HG03457 (cell line): ENCODE data around the gene NOM1.

Source experiments
- ATAC-seq: cut with Tn5 transposase; IDR thresholded peaks from one replicate; pipeline ENCODE4 v1.9.1; 2021; ENCODE audit warnings: moderate number of reproducible peaks; ENCODE audit not compliant: unreplicated experiment

NOM1 gene

DNA sequence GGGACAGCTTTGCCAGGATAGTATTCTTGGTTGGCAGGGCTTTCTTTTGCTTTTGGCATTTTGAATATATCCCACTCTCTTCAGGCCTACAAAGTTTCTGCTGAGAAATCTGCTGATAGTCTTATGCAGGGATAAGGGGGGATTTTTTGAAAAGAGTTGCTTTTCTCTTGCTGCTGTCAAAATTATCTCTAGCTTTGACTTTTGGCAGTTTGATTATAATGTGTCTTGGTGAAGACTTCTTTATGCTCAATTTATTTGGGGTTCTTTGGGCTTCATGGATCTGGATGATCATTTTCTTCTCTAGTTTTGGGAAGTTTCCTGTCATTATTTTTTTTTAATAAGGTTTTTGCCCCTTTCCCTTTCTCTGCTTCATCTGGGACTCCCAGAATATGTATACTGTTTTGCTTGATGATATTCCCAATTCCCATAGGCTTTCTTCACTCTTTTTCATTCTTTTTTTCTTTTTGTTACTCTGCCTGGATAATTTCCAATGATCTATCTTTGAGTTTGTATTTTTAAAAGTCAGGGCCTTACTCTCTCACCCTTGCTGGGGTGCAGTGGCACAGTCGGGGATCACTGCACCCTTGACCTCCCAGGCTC lies 29.6 kb downstream of the NOM1 start:
- no peak for ATAC-seq

DNA sequence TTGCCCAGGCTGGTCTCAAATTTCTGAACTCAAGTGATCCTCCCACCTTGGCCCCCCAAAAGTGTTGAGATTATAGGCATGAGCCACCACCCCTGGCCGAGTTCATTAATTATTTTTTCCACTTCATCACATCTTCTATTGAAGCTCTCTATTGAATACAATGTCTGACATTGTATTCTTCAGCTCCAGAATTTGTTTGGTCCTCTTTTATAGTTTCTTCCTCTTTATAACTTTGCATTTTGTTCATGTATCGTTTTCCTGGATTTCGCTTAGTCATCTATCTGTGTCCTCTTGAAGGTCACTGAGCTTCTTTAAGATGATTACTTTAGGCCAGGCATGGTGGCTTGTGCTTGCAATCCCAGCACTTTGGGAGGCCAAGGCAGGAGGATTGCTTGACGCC lies 30.2 kb downstream of the NOM1 start:
- ATAC-seq: no peak

DNA sequence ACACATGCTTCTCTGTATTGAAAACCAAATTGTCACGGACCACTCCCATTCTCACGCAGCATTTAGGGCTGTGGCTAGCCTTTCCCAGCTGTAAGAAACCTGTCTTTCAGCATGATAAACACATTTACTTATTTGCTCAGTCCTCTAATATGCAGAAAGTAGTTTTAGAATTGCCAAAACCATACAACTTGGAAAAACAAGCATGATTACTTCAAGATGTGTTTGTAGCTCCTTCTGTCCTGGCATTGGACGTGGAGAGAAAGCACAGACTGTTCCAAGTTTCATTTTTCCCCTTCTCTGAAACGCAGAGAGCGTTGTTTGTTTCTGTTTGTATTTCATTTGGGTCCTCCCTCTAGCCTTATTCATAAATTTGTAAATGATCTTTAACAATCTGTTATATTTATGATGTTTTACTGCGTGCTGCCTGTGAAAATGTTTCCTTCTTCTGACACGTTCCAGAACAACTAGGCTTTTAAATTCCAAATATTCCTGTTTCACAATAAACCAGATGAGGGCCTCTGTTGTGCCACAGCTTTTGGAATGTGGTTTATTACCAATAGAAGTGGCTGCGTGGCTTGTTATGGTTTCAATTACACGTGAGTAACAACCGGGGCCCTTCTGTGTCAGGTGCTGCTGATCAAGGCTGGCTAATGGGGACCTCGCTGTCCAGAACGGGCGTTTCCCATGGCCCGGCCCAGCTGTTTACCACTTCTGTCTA lies 34.8 kb downstream of the NOM1 start:
- no peak for ATAC-seq

- no peak for ATAC-seq
These were observed 35.8 kb downstream of the NOM1 start for GRCh38 chr7:156985101-156985992.

DNA sequence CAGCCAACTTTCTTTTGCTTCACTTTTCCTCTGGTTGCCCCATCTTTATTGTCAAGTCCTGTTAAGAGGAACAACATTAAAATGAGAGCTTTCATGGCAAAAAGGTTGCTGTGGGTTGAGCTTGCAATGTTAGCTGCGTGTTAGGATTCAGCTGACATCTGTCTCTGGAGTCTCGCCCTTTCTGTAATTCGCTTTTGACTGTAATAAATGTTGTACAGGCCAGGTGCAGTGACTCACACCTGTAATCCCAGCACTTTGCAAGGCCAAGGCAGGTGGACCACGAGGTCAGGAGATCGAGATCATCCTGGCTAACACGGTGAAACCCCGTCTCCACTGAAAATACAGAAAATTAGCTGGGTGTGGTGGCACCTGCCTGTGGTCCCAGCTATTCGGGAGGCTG lies 36.9 kb downstream of the NOM1 start:
- ATAC-seq: no peak

DNA sequence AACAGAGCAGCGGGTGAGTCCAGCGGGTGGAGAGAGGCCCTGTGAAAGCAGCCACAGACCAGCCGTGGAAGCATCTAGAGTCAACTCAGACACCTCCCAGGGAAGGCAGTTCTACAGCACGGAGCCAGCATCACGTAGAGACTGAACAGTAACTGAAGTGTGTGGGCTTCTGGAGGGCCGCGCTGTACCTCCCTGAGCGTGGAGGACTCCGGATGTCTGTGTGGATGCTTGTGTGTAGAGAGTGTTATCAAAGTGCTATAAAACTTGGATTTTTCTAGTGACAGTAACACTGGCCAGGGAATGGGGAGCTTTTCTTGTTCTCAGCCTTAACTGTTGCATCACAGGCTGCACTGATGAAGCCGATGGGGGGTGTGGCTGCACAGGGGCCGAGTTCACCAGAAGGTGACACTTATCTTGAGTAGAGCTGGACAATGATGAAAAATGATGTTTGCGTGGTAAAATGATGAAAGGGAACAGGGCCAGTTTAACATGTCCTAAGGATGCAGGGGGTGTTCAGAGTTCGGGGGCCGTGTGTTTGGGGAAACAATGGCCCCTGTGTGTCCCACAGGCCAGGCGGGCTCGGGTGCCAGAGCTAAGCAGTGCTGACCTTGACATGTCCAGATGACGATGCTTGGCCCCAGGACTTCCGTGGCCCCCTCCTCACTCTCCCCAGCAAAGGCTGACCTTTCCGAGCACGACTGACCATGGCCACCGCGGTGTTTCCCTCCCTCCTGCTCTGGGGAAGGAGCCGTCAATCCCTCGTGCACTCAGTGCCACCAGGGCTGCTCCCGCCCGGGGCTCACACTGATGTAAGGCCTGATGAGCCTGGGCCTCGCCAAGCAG lies 39.1 kb downstream of the NOM1 start:
- ATAC-seq: no peak

DNA sequence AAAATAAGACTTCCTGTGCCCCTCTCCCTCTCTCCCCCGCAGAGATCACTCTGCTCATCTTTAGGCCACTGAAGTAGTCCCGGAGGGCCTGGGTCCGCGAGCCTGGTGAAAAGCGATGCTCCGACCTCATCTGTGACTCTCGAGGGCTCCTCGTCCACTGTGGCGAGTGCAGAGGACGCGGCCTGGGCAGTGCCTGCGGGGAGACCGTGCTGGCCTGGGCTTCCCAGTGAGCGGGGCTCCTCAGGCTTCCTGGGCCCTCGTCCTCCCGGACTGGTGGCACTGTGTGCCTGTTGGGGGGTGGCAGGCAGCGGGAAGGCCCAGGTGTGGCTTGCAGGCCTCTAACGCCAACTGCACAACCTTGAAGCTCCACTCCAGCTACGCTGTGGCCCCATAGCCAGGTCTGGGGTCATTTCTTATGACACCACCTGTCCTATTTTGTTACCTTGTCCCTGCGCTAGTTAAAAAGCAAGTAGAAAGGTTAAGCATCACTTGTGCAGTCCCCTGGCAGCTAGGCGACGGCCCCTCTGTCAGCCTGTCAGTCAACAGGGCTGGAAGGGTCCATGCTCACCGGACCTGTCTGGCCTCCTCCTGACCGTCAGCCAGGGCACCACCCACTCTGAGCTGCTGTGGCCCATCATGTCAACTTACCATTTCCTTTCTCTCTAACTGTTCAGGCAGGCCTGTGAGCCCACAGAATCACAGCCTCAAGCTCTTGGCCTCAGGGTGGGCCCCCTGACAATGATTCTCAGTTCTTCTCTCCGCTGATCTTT lies 40.4 kb downstream of the NOM1 start:
- no peak for ATAC-seq

DNA sequence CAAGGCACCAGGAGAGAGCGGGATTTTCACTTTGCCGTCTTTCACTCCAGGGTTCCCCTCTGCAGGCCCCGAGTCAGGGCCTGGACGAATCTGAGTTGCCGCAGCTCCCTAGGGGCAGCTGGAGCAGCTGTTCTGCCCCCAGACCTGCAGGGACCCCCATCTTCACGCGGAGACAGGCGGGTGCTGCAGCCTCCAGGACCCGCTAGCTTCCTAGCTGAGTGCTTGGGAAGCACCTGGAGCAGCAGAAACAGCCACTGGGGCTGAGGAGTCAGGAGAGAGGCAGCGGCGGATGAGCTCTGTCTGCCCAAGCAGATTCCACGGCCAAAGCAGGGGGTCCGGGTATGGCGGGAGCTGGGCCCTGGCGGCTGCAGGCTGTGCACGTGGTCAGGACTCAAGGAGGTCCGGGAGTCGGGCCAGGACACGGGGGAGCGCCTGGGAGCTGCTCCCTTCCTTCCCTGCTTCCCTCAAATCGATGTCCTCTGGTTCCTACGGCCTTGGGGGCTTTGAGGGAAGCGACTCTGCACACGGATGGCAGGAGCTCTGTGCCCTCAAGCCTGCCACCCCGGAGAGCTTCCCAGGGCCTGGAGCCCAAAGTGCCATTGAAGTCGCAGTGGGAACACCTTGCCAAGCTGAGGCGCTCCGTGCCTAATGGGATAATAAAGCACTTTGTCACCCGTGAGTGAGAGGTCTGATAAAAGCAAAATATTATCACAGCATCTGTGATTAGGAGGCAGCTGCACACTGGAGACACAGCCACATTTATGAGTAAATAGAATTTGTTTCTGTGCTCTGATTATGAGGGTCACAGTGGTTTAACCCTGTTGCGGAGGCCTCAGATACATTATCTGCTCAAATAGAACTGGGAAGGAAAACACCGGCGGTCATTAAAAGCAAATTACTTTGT lies 43.8 kb downstream of the NOM1 start:
- no peak for ATAC-seq

DNA sequence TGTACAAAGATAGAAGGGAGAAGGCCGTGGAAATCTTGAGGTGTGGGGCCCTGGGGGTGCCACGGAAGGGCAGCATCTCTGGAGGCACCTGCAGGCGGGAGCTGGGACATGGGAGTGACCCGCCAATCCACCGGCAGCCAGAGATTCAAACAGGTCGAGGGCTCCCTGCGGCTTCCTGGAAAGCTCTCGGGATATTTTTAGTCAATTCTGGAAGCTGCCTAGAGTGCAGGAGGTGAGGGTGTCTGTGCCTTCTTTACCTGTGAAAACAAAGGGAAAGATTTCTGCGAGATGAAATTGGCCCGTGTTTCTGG lies 44.4 kb downstream of the NOM1 start:
- no peak for ATAC-seq

DNA sequence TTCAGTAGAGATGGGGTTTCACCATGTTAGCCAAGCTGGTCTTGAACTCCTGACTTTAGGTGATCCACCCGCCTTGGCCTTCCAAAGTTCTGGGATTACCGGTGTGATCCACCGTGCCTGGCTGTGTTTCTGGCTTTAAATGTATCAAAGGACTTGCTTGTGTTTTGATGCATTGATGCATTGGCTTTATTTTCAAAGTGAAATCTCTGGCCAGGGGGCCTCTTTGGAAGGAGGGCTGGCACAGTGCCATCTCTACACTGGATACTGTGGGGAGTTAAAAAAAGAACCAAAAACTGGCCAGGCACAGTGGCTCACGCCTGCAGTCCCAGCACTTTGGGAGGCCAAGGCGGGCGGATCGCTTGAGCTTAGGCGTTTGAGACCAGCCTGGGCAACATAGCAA lies 44.9 kb downstream of the NOM1 start:
- no peak for ATAC-seq

DNA sequence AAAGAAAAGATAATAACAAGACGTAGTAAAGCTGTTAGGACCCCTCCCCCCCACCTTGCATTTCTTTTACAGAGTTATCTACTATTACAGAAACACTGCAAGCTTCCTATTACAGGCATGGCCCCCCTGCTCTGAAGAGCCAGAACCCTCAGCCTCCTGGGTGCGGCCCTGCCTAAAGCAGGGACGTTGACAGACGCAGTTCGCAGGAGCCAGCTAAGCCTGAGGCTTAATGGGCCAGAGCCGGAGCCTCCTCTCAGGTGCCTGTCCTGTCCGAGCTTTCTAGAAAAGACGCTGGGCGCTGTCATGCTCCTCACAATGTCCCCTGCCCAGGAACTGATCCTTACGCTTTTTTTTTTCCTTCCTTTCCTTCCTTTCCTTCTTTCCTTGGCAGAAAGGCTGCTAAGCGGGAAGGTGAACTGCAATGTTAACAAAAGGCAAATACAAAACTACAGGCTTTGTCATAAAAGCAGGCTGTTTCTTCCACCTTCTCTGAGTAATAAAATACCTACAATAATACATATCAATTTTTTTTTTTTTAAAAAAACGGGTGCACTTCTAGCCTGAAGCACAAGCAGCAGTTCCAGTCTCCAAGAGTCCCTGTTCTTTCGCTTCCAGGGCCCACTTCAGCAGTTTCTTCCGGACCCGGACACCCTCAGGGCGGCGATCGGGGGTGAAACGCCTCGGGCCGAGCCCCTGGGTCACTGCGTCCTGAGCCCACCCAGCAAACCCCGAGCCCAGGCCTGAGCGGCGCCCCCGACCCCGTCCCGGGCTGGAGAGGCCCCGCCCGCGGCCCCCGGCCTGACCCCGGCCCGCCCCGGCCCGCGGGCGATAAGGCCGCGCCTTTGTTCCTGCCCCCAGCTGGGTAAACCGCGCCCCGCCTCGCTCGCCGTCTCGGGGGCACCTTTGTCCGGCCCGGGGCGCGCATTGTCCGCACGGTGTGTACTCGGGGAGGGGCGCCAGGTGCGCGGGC lies 49.8 kb downstream of the NOM1 start:
- ATAC-seq: no peak

- ATAC-seq: no peak
These were observed 50.6 kb downstream of the NOM1 start for GRCh38 chr7:156999958-157000726.

GRCh38 chr7:157000741-157001653 lies 51.5 kb downstream of the NOM1 start:
- no peak for ATAC-seq

DNA sequence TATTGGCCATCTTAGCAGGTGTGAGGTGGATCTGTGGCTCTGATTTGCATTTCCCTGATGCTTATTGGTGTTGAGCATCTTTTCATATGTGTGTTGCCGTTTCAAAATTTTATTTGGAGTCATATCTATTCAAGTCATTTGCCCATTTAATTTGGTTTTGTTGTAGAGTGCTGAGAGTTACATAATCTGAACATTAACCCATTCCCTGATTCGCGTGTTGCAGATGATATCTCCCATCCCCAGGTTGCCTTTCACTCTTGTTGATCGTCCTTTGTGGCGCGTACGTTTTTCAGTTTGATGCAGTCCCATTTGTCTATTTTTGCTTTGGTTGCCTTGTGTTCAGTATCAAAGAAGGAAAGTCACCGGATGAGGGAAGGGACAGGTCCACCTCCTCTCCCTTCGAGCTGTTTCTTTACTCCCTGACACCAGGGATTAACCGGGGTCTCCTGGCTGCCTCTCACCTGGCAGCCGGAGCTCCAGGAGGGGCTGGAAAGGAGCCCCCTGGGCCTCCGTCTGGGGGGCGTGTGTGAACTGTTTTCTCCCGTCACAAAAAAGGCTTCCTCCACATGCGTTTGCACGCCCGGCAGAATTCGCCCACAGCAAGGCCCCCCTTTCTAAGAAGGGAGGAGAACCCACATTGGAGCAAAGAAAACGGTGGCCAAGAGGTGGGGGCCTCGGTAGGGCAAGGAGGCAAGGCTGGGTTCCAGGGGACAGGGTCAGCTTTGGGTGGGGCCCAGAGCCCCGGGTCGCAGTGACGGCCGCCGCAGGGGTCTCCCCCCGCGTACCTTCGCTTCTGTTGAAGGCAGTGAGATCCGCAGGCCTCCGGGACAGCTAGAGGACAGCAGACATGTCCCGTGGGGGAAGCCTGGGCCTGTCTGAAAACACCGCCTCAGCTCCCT lies 52.7 kb downstream of the NOM1 start:
- no peak for ATAC-seq

DNA sequence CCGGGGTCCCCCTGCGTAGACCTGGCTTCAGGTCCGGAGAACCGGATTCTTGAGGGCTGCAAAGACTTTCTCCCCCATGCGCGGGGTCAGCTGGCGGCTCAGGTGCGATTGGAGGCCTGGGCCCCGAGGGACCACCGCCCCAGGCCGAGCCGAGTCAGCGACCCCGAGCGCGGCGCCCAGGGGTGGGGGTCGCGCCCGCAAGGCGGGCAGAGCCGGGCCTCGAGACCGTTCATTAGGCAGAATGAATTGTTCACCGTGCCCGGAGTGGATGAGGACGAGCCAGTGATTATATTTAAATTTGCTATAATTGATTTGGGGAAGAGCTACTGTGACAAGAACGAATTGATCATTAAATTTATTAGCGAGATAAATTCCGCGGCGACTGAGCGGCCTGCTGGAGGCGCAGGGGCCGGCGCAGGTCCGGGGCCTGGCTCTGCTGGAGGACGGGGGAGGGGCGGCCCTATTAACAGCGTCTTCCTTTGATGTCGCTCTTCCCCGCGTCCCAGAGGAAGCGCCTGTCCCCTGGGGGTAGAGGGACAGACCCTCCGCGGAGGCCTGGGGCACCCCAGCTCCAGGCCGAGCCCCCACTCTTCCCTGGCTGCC lies 53.4 kb downstream of the NOM1 start:
- ATAC-seq: no peak
